T-helper 22 cell (primary cell): ENCODE data around the gene NAP1L4.
A peak's percentile ranks its signal among the peaks of the same experiment; 100 is the strongest.

Experiments used
- DNase-seq: peaks from one replicate; pipeline ENCODE4 v3.0.0-alpha.2; 2020; ENCODE audit warnings: low read depth

NAP1L4 gene

GRCh38 chr11:2992997-2993325, 832 bp upstream of the NAP1L4 start:
- DNase-seq: no peak

GRCh38 chr11:2991452-2992233, 486 bp downstream of the NAP1L4 start:
- no peak for DNase-seq

GRCh38 chr11:2990617-2991451, 1.3 kb downstream of the NAP1L4 start:
- no peak for DNase-seq

- no peak for DNase-seq
Measured at GRCh38 chr11:2989551-2989950, 2.6 kb downstream of the NAP1L4 start.

GRCh38 chr11:2989006-2989405, 3.1 kb downstream of the NAP1L4 start:
- DNase-seq: no peak

GRCh38 chr11:2987881-2988861, 4.0 kb downstream of the NAP1L4 start:
- no peak for DNase-seq

GRCh38 chr11:2983908-2984307, 8.2 kb downstream of the NAP1L4 start:
- no peak for DNase-seq

- DNase-seq: no peak
Measured at GRCh38 chr11:2982214-2982613, 9.9 kb downstream of the NAP1L4 start.

- DNase-seq: no peak
Measured at GRCh38 chr11:2981130-2981529, 11.0 kb downstream of the NAP1L4 start.

GRCh38 chr11:2980168-2980840, 11.8 kb downstream of the NAP1L4 start:
- DNase-seq: no peak

- no peak for DNase-seq
Measured at GRCh38 chr11:2977113-2977512, 15.0 kb downstream of the NAP1L4 start.

- DNase-seq: no peak
Measured at GRCh38 chr11:2976294-2977063, 15.7 kb downstream of the NAP1L4 start.

GRCh38 chr11:2975594-2975993, 16.5 kb downstream of the NAP1L4 start:
- DNase-seq: peak; percentile 11

GRCh38 chr11:2974272-2974671, 17.9 kb downstream of the NAP1L4 start:
- DNase-seq: no peak

GRCh38 chr11:2968341-2968900, 23.7 kb downstream of the NAP1L4 start:
- no peak for DNase-seq

GRCh38 chr11:2964782-2965181, 27.3 kb downstream of the NAP1L4 start:
- DNase-seq: no peak

GRCh38 chr11:2963761-2964160, 28.4 kb downstream of the NAP1L4 start:
- no peak for DNase-seq

GRCh38 chr11:2963112-2963754, 28.9 kb downstream of the NAP1L4 start:
- DNase-seq: no peak

- DNase-seq: no peak
Measured at GRCh38 chr11:2961080-2961479, 31.0 kb downstream of the NAP1L4 start.

- DNase-seq: no peak
Measured at GRCh38 chr11:2960139-2960538, 32.0 kb downstream of the NAP1L4 start.
